Right lobe of liver (tissue), 4 donors: ENCODE data around the gene NIM1K.

Experiments used
- POLR2A ChIP-seq: fragments of 450-650 bp; IDR thresholded peaks from one replicate; pipeline ENCODE4 v1.6.1; 2017; ENCODE audit warnings: antibody characterized with exemption, mild to moderate bottlenecking
- TF ChIP-seq, protein P1 (sequence below), 4 donors: fragments of 200-600 bp in 3 of 4; fragments of 450-650 bp in 1 of 4; IDR thresholded peaks; one replicate each; pipeline versions ENCODE4 v1.5.1 to v1.8.0; 2016 to 2022; ENCODE audit warnings: antibody characterized with exemption in 4 of 4, mild to moderate bottlenecking in 2 of 4
- donor health status: DM: no; HTN: no; CAD: no.
- donor health status: DM: no; HTN: no; CAD: no.
- donor health status: DM: no; HTN: yes; CAD: no.

- TF ChIP-seq, protein P1, sequence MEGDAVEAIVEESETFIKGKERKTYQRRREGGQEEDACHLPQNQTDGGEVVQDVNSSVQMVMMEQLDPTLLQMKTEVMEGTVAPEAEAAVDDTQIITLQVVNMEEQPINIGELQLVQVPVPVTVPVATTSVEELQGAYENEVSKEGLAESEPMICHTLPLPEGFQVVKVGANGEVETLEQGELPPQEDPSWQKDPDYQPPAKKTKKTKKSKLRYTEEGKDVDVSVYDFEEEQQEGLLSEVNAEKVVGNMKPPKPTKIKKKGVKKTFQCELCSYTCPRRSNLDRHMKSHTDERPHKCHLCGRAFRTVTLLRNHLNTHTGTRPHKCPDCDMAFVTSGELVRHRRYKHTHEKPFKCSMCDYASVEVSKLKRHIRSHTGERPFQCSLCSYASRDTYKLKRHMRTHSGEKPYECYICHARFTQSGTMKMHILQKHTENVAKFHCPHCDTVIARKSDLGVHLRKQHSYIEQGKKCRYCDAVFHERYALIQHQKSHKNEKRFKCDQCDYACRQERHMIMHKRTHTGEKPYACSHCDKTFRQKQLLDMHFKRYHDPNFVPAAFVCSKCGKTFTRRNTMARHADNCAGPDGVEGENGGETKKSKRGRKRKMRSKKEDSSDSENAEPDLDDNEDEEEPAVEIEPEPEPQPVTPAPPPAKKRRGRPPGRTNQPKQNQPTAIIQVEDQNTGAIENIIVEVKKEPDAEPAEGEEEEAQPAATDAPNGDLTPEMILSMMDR (IDR thresholded peaks at IDR 0.05), result no peak
- TF ChIP-seq POLR2A, result no peak
These were observed 103.2 kb downstream of the NIM1K start for GRCh38 chr5:43295202-43295601.
